ENCODE results near the gene NPL. TPM values are rescaled to one million over a fixed set of nuclear protein-coding genes. Genes with fewer than 3 reads are reported as not detected.

NPL gene
- polyA plus RNA-seq, 1 donor (not counting 4 experiments of a cell fraction or from before 2014, with no cell fraction given) = 9.0 TPM

- Histone ChIP-seq H3K9me3 (ENCODE audit: control insufficient read depth, low read depth, low read length) (no peaks in the 10 kb centered on the region), H3K9me1 (ENCODE audit: control insufficient read depth, extremely low read depth, insufficient read depth, low read length) (no peaks in the 10 kb centered on the region), H3K27me3 (ENCODE audit: control insufficient read depth, extremely low read depth, insufficient read depth, low read length) (no peaks in the 10 kb centered on the region), H3K79me2 (ENCODE audit: control insufficient read depth, insufficient read depth, low read length) (peaks cover 43% of the 10 kb centered on the region), H4K20me1 (ENCODE audit: control insufficient read depth, extremely low read depth, insufficient read depth, low read length) (peaks cover 11% of the 10 kb centered on the region), H2AFZ (ENCODE audit: control insufficient read depth, low read length) (no peak overlapping the region), H3K9ac (ENCODE audit: control insufficient read depth, extremely low read depth, insufficient read depth, low read length) (no peak overlapping the region), H3K4me1 (ENCODE audit: control insufficient read depth, extremely low read depth, insufficient read depth, low read length) (no peaks in the 10 kb centered on the region), H3K36me3 (ENCODE audit: control insufficient read depth in 2 of 2, extremely low read depth in 1 of 2, insufficient read depth in 2 of 2, low read length in 2 of 2) (peaks cover 32 to 72% of the 10 kb centered on the region in 2 experiments), H3K4me2 (ENCODE audit: control insufficient read depth, extremely low read depth, insufficient read depth, low read depth, low read length) (no peak overlapping the region), H3K27ac (ENCODE audit: control insufficient read depth, insufficient read depth, low read length) (no peak overlapping the region), H3K4me3 (ENCODE audit: control insufficient read depth in 2 of 3, extremely low read depth in 1 of 3, insufficient read depth in 2 of 3, low read depth in 1 of 3, low read length in 3 of 3) (no peak overlapping the region)
- dilution Hi-C loops (cut with MboI; ENCODE audit: extremely low pct_ligation_motif_present, low sequenced_read_pairs) = no loop called here
- TF ChIP-seq, protein P1, sequence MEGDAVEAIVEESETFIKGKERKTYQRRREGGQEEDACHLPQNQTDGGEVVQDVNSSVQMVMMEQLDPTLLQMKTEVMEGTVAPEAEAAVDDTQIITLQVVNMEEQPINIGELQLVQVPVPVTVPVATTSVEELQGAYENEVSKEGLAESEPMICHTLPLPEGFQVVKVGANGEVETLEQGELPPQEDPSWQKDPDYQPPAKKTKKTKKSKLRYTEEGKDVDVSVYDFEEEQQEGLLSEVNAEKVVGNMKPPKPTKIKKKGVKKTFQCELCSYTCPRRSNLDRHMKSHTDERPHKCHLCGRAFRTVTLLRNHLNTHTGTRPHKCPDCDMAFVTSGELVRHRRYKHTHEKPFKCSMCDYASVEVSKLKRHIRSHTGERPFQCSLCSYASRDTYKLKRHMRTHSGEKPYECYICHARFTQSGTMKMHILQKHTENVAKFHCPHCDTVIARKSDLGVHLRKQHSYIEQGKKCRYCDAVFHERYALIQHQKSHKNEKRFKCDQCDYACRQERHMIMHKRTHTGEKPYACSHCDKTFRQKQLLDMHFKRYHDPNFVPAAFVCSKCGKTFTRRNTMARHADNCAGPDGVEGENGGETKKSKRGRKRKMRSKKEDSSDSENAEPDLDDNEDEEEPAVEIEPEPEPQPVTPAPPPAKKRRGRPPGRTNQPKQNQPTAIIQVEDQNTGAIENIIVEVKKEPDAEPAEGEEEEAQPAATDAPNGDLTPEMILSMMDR (optimal IDR thresholded peaks at IDR 0.05 in 1 of 3, IDR thresholded peaks at IDR 0.05 in 1 of 3, conservative IDR thresholded peaks at IDR 0.05 in 1 of 3; ENCODE audit: extremely low read depth in 1 of 3, insufficient read depth in 2 of 3, low read length in 3 of 3) = no peak
- TF ChIP-seq EZH2 (IDR thresholded peaks at IDR 0.05; ENCODE audit: low read length) = no peak
- no peak for DNase-seq (ENCODE audit: low read depth, low spot score)
- no peak for FAIRE-seq
Observed at GRCh38 chr1:182855911-182856310, 66.3 kb downstream of the NPL start.

- peaks cover 38% of the 10 kb centered on the region for H3K79me2 ChIP-seq (ENCODE audit: control insufficient read depth, insufficient read depth, low read length)
- no peak overlapping the region for H2AFZ ChIP-seq (ENCODE audit: control insufficient read depth, low read length)
- no peak for TF ChIP-seq EZH2 (IDR thresholded peaks at IDR 0.05; ENCODE audit: low read length)
- TF ChIP-seq, protein P1 (optimal IDR thresholded peaks at IDR 0.05 in 1 of 3, IDR thresholded peaks at IDR 0.05 in 1 of 3, conservative IDR thresholded peaks at IDR 0.05 in 1 of 3; ENCODE audit: extremely low read depth in 1 of 3, insufficient read depth in 2 of 3, low read length in 3 of 3) = no peak
- dilution Hi-C loops (cut with MboI; ENCODE audit: extremely low pct_ligation_motif_present, low sequenced_read_pairs) = no loop called here
- no peaks in the 10 kb centered on the region for H3K27me3 ChIP-seq (ENCODE audit: control insufficient read depth, extremely low read depth, insufficient read depth, low read length)
- H3K9me3 ChIP-seq (ENCODE audit: control insufficient read depth, low read depth, low read length) = no peaks in the 10 kb centered on the region
- FAIRE-seq = no peak
- H3K27ac ChIP-seq (ENCODE audit: control insufficient read depth, insufficient read depth, low read length) = no peak overlapping the region
- H3K4me1 ChIP-seq (ENCODE audit: control insufficient read depth, extremely low read depth, insufficient read depth, low read length) = no peaks in the 10 kb centered on the region
- no peaks in the 10 kb centered on the region for H3K9me1 ChIP-seq (ENCODE audit: control insufficient read depth, extremely low read depth, insufficient read depth, low read length)
- no peak overlapping the region for H3K4me3 ChIP-seq (ENCODE audit: control insufficient read depth in 2 of 3, extremely low read depth in 1 of 3, insufficient read depth in 2 of 3, low read depth in 1 of 3, low read length in 3 of 3)
- H3K9ac ChIP-seq (ENCODE audit: control insufficient read depth, extremely low read depth, insufficient read depth, low read length) = no peak overlapping the region
- no peak overlapping the region for H3K4me2 ChIP-seq (ENCODE audit: control insufficient read depth, extremely low read depth, insufficient read depth, low read depth, low read length)
- no peak for DNase-seq (ENCODE audit: low read depth, low spot score)
- peaks cover 6% of the 10 kb centered on the region for H4K20me1 ChIP-seq (ENCODE audit: control insufficient read depth, extremely low read depth, insufficient read depth, low read length)
- H3K36me3 ChIP-seq (ENCODE audit: control insufficient read depth in 2 of 2, extremely low read depth in 1 of 2, insufficient read depth in 2 of 2, low read length in 2 of 2) = peaks cover 34 to 74% of the 10 kb centered on the region in 2 experiments
Observed at GRCh38 chr1:182857212-182857611, 67.6 kb downstream of the NPL start.

All from keratinocyte (primary cell).